T-helper 1 cell treated with Interleukin-12 subunit alpha and Interleukin-12 subunit beta and Interleukin-4 antibody, amounts not matched to agents 30 μg/mL and 1 μg/mL, for 36 hours (primary cell): ENCODE measurements around the gene CTBP2.

Experiments used
- H3K27ac Mint-ChIP-seq: one replicate; pipeline ENCODE4 v1.8.0; 2021; ENCODE audit warnings: mild to moderate bottlenecking, mixed read lengths
- H3K27me3 Mint-ChIP-seq: one replicate; pipeline ENCODE4 v1.8.0; 2021; ENCODE audit warnings: low read depth, mixed read lengths
- H3K36me3 Mint-ChIP-seq: one replicate; pipeline ENCODE4 v1.8.0; 2021; ENCODE audit warnings: low read depth, mixed read lengths
- H3K4me1 Mint-ChIP-seq: one replicate; pipeline ENCODE4 v1.8.0; 2021; ENCODE audit warnings: low read depth, mixed read lengths
- H3K4me3 Mint-ChIP-seq: one replicate; pipeline ENCODE4 v1.8.0; 2021; ENCODE audit warnings: mild to moderate bottlenecking, moderate library complexity, mixed read lengths
- H3K9me3 Mint-ChIP-seq: one replicate; pipeline ENCODE4 v1.8.0; 2021; ENCODE audit warnings: mixed read lengths

Gene CTBP2

GRCh38 chr10:125147971-125148439 lies 12.4 kb downstream of the CTBP2 start:
- no peak overlapping the region for H3K4me3 Mint-ChIP-seq
- H3K36me3 Mint-ChIP-seq: no peaks in the 10 kb centered on the region
- H3K27me3 Mint-ChIP-seq: peaks cover 36% of the 10 kb centered on the region
- no peaks in the 10 kb centered on the region for H3K4me1 Mint-ChIP-seq
- H3K27ac Mint-ChIP-seq: no peak overlapping the region
- H3K9me3 Mint-ChIP-seq: no peaks in the 10 kb centered on the region

GRCh38 chr10:125146791-125147579 lies 13.4 kb downstream of the CTBP2 start:
- peaks cover 30% of the 10 kb centered on the region for H3K27me3 Mint-ChIP-seq
- no peaks in the 10 kb centered on the region for H3K4me1 Mint-ChIP-seq
- no peak overlapping the region for H3K27ac Mint-ChIP-seq
- H3K4me3 Mint-ChIP-seq: no peak overlapping the region
- H3K36me3 Mint-ChIP-seq: no peaks in the 10 kb centered on the region
- H3K9me3 Mint-ChIP-seq: no peaks in the 10 kb centered on the region

- peaks cover 24% of the 10 kb centered on the region for H3K27me3 Mint-ChIP-seq
- no peak overlapping the region for H3K4me3 Mint-ChIP-seq
- H3K36me3 Mint-ChIP-seq: no peaks in the 10 kb centered on the region
- no peaks in the 10 kb centered on the region for H3K4me1 Mint-ChIP-seq
- no peak overlapping the region for H3K27ac Mint-ChIP-seq
- H3K9me3 Mint-ChIP-seq: no peaks in the 10 kb centered on the region
Measured at GRCh38 chr10:125145636-125146035, 14.7 kb downstream of the CTBP2 start.

GRCh38 chr10:125144693-125145623 lies 15.4 kb downstream of the CTBP2 start:
- Mint-ChIP-seq H3K9me3 (no peaks in the 10 kb centered on the region), H3K27me3 (peaks cover 20% of the 10 kb centered on the region), H3K4me1 (no peaks in the 10 kb centered on the region), H3K27ac (no peak overlapping the region), H3K36me3 (no peaks in the 10 kb centered on the region), H3K4me3 (no peak overlapping the region)

- no peaks in the 10 kb centered on the region for H3K4me1 Mint-ChIP-seq
Measured at GRCh38 chr10:125144206-125144605, 16.2 kb downstream of the CTBP2 start.

GRCh38 chr10:125142946-125143345 lies 17.4 kb downstream of the CTBP2 start:
- H3K9me3 Mint-ChIP-seq: no peaks in the 10 kb centered on the region
- H3K27ac Mint-ChIP-seq: no peak overlapping the region
- no peaks in the 10 kb centered on the region for H3K4me1 Mint-ChIP-seq
- H3K27me3 Mint-ChIP-seq: peaks cover 8% of the 10 kb centered on the region
- no peak overlapping the region for H3K4me3 Mint-ChIP-seq
- H3K36me3 Mint-ChIP-seq: no peaks in the 10 kb centered on the region

More at GRCh38 chr10:125144206-125144605, 16.2 kb downstream of the CTBP2 start:
- Mint-ChIP-seq H3K27ac (no peak overlapping the region), H3K27me3 (peaks cover 20% of the 10 kb centered on the region), H3K36me3 (no peaks in the 10 kb centered on the region), H3K9me3 (no peaks in the 10 kb centered on the region), H3K4me3 (no peak overlapping the region)

GRCh38 chr10:125141860-125142484 lies 18.4 kb downstream of the CTBP2 start:
- H3K4me3 Mint-ChIP-seq: no peak overlapping the region
- H3K27me3 Mint-ChIP-seq: no peaks in the 10 kb centered on the region
- H3K4me1 Mint-ChIP-seq: no peaks in the 10 kb centered on the region
- H3K9me3 Mint-ChIP-seq: no peaks in the 10 kb centered on the region
- H3K27ac Mint-ChIP-seq: no peak overlapping the region
- H3K36me3 Mint-ChIP-seq: no peaks in the 10 kb centered on the region

GRCh38 chr10:125141150-125141859 lies 19.1 kb downstream of the CTBP2 start:
- Mint-ChIP-seq H3K27ac (no peak overlapping the region), H3K4me3 (no peak overlapping the region), H3K27me3 (no peaks in the 10 kb centered on the region), H3K9me3 (no peaks in the 10 kb centered on the region), H3K36me3 (no peaks in the 10 kb centered on the region), H3K4me1 (no peaks in the 10 kb centered on the region)

GRCh38 chr10:125140151-125140550 lies 20.2 kb downstream of the CTBP2 start:
- H3K9me3 Mint-ChIP-seq: no peaks in the 10 kb centered on the region
- no peaks in the 10 kb centered on the region for H3K4me1 Mint-ChIP-seq
- no peaks in the 10 kb centered on the region for H3K27me3 Mint-ChIP-seq
- H3K4me3 Mint-ChIP-seq: no peak overlapping the region
- no peaks in the 10 kb centered on the region for H3K36me3 Mint-ChIP-seq
- H3K27ac Mint-ChIP-seq: no peak overlapping the region

GRCh38 chr10:125137601-125138438 lies 22.5 kb downstream of the CTBP2 start:
- no peak overlapping the region for H3K4me3 Mint-ChIP-seq
- no peaks in the 10 kb centered on the region for H3K27me3 Mint-ChIP-seq
- no peaks in the 10 kb centered on the region for H3K36me3 Mint-ChIP-seq
- H3K4me1 Mint-ChIP-seq: no peaks in the 10 kb centered on the region
- no peaks in the 10 kb centered on the region for H3K9me3 Mint-ChIP-seq
- H3K27ac Mint-ChIP-seq: no peak overlapping the region

GRCh38 chr10:125136087-125136486 lies 24.3 kb downstream of the CTBP2 start:
- Mint-ChIP-seq H3K4me3 (no peak overlapping the region), H3K9me3 (no peaks in the 10 kb centered on the region), H3K4me1 (no peaks in the 10 kb centered on the region), H3K27me3 (no peaks in the 10 kb centered on the region), H3K27ac (no peak overlapping the region), H3K36me3 (no peaks in the 10 kb centered on the region)

- no peaks in the 10 kb centered on the region for H3K36me3 Mint-ChIP-seq
- H3K9me3 Mint-ChIP-seq: no peaks in the 10 kb centered on the region
- H3K27ac Mint-ChIP-seq: no peak overlapping the region
- H3K4me1 Mint-ChIP-seq: no peaks in the 10 kb centered on the region
- no peak overlapping the region for H3K4me3 Mint-ChIP-seq
- H3K27me3 Mint-ChIP-seq: no peaks in the 10 kb centered on the region
Measured at GRCh38 chr10:125135771-125136035, 24.7 kb downstream of the CTBP2 start.

- Mint-ChIP-seq H3K4me1 (no peaks in the 10 kb centered on the region), H3K27me3 (no peaks in the 10 kb centered on the region), H3K36me3 (no peaks in the 10 kb centered on the region), H3K9me3 (no peaks in the 10 kb centered on the region), H3K4me3 (no peak overlapping the region), H3K27ac (no peak overlapping the region)
Measured at GRCh38 chr10:125134916-125135770, 25.2 kb downstream of the CTBP2 start.
